ENCODE measurements around the gene FLNB.

FLNB gene

DNA sequence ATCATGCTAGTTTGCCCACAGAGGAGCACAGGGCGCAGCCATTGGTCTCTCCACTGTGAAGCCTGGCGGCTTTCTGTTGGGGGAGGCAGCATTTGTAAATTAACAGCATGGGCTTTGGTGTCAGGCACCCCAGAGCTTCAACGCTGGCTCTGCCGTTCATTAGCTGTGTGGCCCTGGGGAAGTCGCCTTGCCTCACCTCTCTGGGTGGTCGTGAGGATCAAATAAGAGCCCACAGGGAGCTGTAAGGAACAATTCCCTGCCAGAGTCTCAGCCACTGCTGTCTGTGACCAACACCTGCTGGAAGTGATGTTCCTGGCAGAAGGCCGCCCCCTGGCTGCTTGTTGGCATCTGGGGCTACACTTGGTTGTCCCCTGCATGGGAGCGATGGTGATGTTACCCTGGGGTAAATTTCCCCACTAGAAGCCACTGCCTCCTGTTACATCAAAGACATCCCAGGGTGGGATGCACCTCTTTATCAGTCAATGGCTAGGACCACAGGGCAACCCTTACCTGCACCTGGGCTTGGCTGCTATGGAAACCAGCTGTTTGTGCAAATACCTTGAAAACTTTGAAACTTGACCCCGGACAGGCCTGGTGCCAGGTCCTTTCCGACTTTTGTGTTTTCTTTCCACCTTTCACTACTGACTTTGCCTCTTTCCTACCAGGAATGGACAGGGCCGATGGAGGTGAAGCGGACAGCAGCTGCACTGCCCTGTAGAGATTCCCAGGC is 165.6 kb downstream of the FLNB start:
- DNase-seq = no peak

GRCh38 chr3:58175187-58175436 is 166.9 kb downstream of the FLNB start:
- no peak for DNase-seq

- no peak for DNase-seq
Observed at GRCh38 chr3:58175437-58176184, 167.4 kb downstream of the FLNB start.

- DNase-seq = no peak
Observed at GRCh38 chr3:58176185-58176530, 167.9 kb downstream of the FLNB start.

- no peak for DNase-seq
Observed at GRCh38 chr3:58176827-58177489, 168.7 kb downstream of the FLNB start.

GRCh38 chr3:58177747-58178527 is 169.7 kb downstream of the FLNB start:
- peak; percentile 98 for DNase-seq

DNA sequence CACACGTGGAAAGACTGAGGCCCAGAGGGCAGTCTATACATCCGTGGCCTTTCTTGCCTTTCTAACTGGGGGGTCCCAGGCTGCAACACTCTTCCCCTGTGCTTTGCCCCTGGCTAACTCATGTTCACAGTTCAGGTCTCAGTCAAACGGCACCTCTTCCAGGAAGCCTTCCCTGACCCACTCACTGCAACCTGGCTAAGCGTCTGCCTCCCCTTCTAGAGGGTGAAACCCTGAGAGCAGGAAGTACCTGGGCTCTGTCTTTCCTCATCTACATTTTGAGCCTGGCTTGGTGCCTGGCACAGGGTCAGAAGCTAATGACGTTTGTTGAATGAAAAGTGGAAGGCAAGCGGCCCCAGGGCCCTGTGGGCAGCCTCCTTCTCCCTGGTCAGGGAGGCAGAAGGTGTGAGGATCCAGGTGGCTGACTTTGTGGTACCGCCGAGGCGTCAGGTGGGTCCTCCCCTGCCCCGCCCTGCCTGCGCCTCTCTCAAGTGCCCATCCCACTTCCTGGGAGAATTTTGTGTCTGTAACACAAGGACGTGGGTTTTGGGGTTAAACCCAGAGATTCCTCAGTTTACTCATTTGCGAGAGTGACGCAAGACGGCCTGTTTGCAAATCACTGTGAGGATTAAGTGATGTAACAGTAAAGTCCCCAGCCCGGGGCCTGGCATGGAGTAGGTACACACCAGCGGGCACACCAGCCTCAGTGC is 170.5 kb downstream of the FLNB start:
- DNase-seq = no peak

DNA sequence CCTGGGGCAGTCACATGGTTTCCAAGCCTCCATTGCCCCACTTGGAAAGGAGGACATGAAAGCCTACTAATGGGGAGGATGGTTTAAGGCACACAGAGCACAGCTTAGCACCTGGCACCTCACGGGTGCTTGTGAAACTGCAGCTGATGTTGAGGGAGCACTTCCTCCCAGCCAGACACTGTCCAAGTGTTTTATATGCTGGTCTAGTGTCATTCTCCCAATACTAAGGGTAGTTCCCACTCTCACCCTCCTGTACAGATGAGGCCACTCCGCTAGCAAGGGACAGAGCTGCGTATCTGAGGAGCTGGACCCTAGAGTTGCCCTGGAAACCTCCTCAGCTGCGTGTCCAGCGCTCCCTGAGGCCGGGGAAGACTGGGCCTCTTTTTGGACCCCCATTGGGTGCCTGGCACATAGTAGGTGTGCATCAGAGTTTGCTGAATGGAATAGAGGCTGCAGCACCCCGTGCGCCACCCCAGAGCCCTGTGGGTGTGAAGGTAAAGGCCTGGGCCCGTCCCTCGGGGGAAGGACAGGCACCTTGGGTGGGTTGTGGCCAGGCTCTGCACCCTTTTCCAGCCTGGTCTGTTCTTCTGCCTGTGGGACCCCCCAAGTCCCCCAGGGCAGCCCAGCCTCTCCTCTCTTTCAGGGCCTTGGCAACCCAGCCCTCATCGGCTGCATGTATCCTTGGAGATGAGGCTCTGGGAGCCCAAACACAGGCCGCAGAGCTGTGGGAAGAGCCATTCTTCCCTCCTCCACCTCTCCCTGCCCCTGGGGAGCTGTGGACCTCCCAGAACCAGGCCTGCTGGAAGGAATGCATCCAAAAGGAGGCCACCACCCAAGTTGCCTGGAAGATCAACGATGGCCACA is 171.2 kb downstream of the FLNB start:
- DNase-seq = no peak

DNA sequence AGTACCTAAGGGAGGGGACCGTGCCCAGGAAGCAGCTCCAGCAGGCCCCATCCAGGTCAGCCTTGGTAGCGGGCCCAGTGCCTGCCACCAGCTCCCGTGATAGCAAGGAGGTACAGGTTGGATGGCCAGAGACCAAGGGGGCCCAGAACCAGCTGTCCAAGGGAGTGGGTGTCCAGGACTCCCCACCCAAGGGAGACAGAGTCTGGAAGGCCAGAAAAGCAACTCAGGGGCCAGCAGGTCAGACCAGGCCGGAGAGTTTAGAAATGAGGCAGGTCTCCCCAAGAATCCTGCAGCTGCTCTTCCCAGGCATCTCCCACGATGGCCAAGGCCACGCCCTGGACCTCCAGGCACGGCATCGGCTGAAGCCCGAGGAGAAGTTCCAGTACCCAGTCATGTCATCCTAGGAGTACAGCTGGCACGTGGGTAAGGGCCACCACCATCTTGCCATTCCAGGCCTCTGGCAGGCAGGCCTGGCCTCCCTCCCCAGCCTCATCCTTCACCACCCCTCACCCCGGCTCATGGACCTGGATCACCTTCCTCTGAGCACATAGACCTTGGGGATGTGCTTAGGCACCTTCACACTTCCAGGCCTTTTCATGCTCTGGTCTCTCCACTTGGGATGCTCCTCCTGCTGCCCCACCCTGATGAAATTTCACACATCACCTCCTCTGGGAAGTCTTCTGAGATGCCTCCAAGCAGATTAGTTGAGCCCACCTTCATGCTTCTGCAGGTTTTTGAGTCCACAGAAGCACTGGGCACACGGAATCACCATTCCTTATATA is 172.1 kb downstream of the FLNB start:
- no peak for DNase-seq

DNA sequence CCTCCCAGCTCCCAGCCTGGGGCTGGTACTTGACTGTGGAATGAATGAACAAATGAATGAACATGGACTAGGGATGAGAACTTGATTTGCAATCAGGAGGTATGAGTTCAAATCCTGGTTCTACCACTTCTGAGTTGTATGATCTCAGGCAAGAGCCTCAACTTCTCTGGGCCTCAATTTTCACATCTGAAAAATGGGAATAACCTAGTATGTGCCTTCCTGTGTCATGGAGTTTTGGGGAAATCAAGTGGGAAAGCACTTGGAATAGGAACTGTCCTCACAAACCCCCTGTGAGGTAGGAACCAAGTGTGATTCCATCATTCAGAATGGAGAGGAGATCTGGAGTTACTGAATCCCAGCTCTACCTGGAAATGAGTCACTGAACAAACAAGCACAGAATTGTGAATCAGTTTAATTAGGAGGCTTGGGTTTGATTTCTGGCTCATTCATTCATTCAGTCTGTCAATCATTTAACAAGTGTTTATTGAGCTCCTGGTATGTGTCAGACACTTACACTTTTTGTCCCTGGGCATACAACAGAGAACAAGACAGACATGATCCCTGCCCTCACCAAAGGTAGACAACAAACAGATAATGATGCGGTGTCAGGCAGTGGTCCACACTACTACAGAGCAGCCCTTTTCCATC is 172.8 kb downstream of the FLNB start:
- DNase-seq = no peak

GRCh38 chr3:58183221-58183620 is 175.0 kb downstream of the FLNB start:
- no peak for DNase-seq

DNA sequence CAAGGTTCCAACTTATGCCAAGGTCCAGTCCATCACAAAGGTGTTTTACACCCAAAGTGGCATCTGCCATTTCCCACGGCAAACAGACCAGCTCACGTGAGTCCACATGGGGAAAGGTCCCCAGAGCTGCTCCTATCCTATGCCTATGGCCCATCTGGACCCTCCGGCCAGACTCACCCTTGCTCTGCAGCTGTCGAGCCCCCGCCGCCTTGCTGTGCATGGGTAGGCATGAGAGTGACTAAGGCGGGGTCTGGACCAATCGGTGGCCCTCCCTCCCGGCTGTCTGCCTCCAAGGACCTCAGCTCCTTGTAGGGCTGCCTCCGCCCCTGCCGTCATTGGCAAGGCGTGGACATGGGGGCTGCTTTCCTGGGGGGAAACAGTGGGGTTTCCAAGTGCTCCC is 175.7 kb downstream of the FLNB start:
- no peak for DNase-seq

- no peak for DNase-seq
Observed at GRCh38 chr3:58184309-58184981, 176.2 kb downstream of the FLNB start.

GRCh38 chr3:58184982-58185360 is 176.7 kb downstream of the FLNB start:
- DNase-seq = no peak

GRCh38 chr3:58188173-58188564 is 179.9 kb downstream of the FLNB start:
- no peak for DNase-seq

GRCh38 chr3:58188921-58189451 is 180.8 kb downstream of the FLNB start:
- no peak for DNase-seq

DNA sequence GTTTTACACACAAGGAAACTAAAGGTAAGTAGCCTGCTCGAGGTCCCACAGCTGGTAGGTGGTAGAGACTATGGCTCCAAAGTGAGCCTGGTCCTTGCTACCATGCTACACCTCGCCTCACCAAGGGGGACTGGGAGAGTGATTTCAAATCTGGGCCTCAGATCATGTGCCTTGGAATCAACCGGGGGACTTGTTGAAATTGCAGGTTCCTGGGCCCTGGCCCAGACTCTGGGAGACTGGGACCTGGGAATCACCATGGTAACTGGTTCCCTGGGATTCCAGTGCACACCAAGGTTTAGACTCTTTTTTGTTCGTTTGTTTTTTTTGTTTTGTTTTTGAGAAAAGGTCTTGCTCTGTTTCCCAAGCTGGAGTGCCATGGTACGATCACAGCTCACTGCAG is 181.5 kb downstream of the FLNB start:
- DNase-seq = no peak

- DNase-seq = no peak
Observed at GRCh38 chr3:58190291-58190690, 182.1 kb downstream of the FLNB start.

DNA sequence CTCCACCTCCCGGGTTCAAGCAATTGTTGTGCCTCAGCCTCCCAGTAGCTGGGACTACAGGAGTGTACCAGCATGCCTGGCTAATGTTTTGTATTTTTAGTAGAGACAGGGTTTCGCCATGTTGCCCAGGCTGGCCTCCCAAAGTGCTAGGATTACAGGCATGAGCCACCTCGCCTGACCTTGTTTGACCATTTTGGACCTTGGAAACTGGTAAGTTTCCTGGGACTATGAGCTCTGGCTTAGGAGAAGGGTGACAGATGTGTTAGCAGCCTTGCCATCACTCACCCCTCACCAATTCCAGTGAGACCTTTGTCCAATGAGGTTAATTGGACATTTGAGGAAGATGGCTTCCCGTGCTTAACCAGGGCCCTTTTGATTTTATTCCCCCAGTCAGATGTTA is 182.7 kb downstream of the FLNB start:
- DNase-seq = no peak

Data from activated CD8-positive, alpha-beta memory T cell treated with anti-CD3 and anti-CD28 coated beads for 24 hours (primary cell).